B cell (primary cell): Measurements from ENCODE around the gene SHBG.

Source experiments
- CTCF ChIP-seq: fragments of 200-600 bp; IDR thresholded peaks from one replicate; pipeline ENCODE4 v1.8.0; 2022; ENCODE audit warnings: antibody characterized with exemption, mild to moderate bottlenecking
- EZH2 ChIP-seq: IDR thresholded peaks from 2 replicates; pipeline ENCODE4 v1.6.1; 2012; ENCODE audit warnings: borderline replicate concordance, low read depth, mild to moderate bottlenecking, moderate library complexity, low read length; ENCODE audit not compliant: insufficient read depth, poor library complexity, severe bottlenecking

- TF ChIP-seq CTCF (no peak), EZH2 (no peak)
These were observed 20.7 kb downstream of the SHBG start, which contains the start of gene ATP1B2 for GRCh38 chr17:7650509-7651096.
